Measurements from ENCODE around the gene MGMT. TPM values are rescaled to one million over a fixed set of nuclear protein-coding genes. Genes with fewer than 3 reads are reported as not detected.

Gene MGMT
- total and polyA plus RNA-seq, 4 donors: 9.9 to 39.6 (median 23.2) TPM

- H3K9me3 ChIP-seq (ENCODE audit: control insufficient read depth in 4 of 4, insufficient read depth in 3 of 4, low read length in 3 of 4): peaks cover 0 to 10% (median 2%) of the 10 kb centered on the region in 4 donors
- 67 to 88% methylated on average over 12 of the region's 12 CpGs for WGBS, 2 donors
- H3K27me3 ChIP-seq (ENCODE audit: control insufficient read depth in 3 of 3, insufficient read depth in 3 of 3, low read length in 2 of 3): no peaks in the 10 kb centered on the region
- no peaks in the 10 kb centered on the region for H3K4me1 ChIP-seq (ENCODE audit: control insufficient read depth in 5 of 5, insufficient read depth in 5 of 5, low read length in 5 of 5)
- H3K9ac ChIP-seq (ENCODE audit: insufficient read depth in 1 of 2, low read length in 2 of 2): no peak overlapping the region
- no peak for DNase-seq
- peaks cover 0 to 2% (median 0%) of the 10 kb centered on the region in 4 donors for H3K36me3 ChIP-seq (ENCODE audit: control insufficient read depth in 4 of 4, insufficient read depth in 4 of 4, low read length in 4 of 4)
- no peak overlapping the region for H3K27ac ChIP-seq (ENCODE audit: low read depth in 1 of 2, low read length in 1 of 2)
- no peak for TF ChIP-seq CTCF (IDR thresholded peaks at IDR 0.05; ENCODE audit: control extremely low read depth, extremely low read depth)
- ATAC-seq (ENCODE audit: insufficient read depth, low FRiP score): no peak
- no peak overlapping the region for H3K4me3 ChIP-seq
Measured at GRCh38 chr10:129719889-129720590, 253.0 kb downstream of the MGMT start.

GRCh38 chr10:129725011-129725410, 258.0 kb downstream of the MGMT start:
- Histone ChIP-seq H3K4me3 (no peak overlapping the region), H3K9ac (ENCODE audit: insufficient read depth in 1 of 2, low read length in 2 of 2) (no peak overlapping the region), H3K9me3 (ENCODE audit: control insufficient read depth in 4 of 4, insufficient read depth in 3 of 4, low read length in 3 of 4) (peaks cover 0 to 27% (median 4%) of the 10 kb centered on the region in 4 donors), H3K36me3 (ENCODE audit: control insufficient read depth in 4 of 4, insufficient read depth in 4 of 4, low read length in 4 of 4) (peaks cover 0 to 5% (median 0%) of the 10 kb centered on the region in 4 donors), H3K27ac (ENCODE audit: low read depth in 1 of 2, low read length in 1 of 2) (no peak overlapping the region), H3K27me3 (ENCODE audit: control insufficient read depth in 3 of 3, insufficient read depth in 3 of 3, low read length in 2 of 3) (no peaks in the 10 kb centered on the region), H3K4me1 (ENCODE audit: control insufficient read depth in 5 of 5, insufficient read depth in 5 of 5, low read length in 5 of 5) (no peaks in the 10 kb centered on the region)
- DNase-seq: no peak
- 92 to 95% methylated on average over 10 of the region's 10 CpGs for WGBS, 2 donors
- no peak for ATAC-seq (ENCODE audit: insufficient read depth, low FRiP score)
- TF ChIP-seq CTCF (IDR thresholded peaks at IDR 0.05; ENCODE audit: control extremely low read depth, extremely low read depth): no peak

DNA sequence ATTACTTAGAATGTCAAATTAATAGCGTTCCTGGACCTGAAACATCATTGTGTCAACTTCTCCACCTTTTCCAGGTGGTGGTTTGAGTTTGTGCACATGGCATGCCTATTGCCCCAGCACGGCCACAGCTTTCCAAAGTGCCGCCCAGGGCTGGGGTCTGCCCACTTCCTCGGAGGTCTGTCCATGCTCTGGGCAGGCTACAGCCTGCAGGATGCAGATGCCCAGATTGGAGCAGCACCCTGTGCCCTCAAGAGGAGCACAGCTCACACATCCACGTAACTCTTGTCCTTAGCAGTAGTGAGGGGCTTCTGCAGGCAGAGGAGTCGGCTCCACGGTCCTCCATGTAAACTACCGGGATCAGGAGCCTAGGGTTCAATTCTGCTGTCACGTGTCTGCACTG, 258.4 kb downstream of the MGMT start:
- peaks cover 0 to 25% (median 4%) of the 10 kb centered on the region in 4 donors for H3K9me3 ChIP-seq (ENCODE audit: control insufficient read depth in 4 of 4, insufficient read depth in 3 of 4, low read length in 3 of 4)
- H3K4me3 ChIP-seq: no peak overlapping the region
- no peak for TF ChIP-seq CTCF (IDR thresholded peaks at IDR 0.05; ENCODE audit: control extremely low read depth, extremely low read depth)
- no peak overlapping the region for H3K9ac ChIP-seq (ENCODE audit: insufficient read depth in 1 of 2, low read length in 2 of 2)
- 95 to 97% methylated on average over 9 of the region's 9 CpGs for WGBS, 2 donors
- no peak for DNase-seq
- no peak overlapping the region for H3K27ac ChIP-seq (ENCODE audit: low read depth in 1 of 2, low read length in 1 of 2)
- peaks cover 0 to 5% (median 0%) of the 10 kb centered on the region in 4 donors for H3K36me3 ChIP-seq (ENCODE audit: control insufficient read depth in 4 of 4, insufficient read depth in 4 of 4, low read length in 4 of 4)
- no peaks in the 10 kb centered on the region for H3K27me3 ChIP-seq (ENCODE audit: control insufficient read depth in 3 of 3, insufficient read depth in 3 of 3, low read length in 2 of 3)
- no peak for ATAC-seq (ENCODE audit: insufficient read depth, low FRiP score)
- H3K4me1 ChIP-seq (ENCODE audit: control insufficient read depth in 5 of 5, insufficient read depth in 5 of 5, low read length in 5 of 5): peaks cover 0 to 1% (median 0%) of the 10 kb centered on the region in 5 donors
